Spinal cord (tissue), 10 donors: ENCODE data around the gene FGF8. TPM values are rescaled to one million over a fixed set of nuclear protein-coding genes. Genes with fewer than 3 reads are reported as not detected.

Experiments
- DNase-seq, 6 donors: peaks; one replicate each; pipeline versions ENCODE4 v3.0.0 to v3.0.0-alpha.2; 2013 to 2015; ENCODE audit warnings: low spot score in 6 of 6, low read depth in 4 of 6
- H3K27ac ChIP-seq: one replicate; pipeline ENCODE4 v1.5.1; 2013; ENCODE audit warnings: low read depth, low read length, control low read depth
- H3K27me3 ChIP-seq: one replicate; pipeline ENCODE4 v1.6.1; 2013; ENCODE audit warnings: low read length; ENCODE audit not compliant: control insufficient read depth, insufficient read depth
- H3K36me3 ChIP-seq: one replicate; pipeline ENCODE4 v1.6.1; 2013; ENCODE audit warnings: low read length; ENCODE audit not compliant: control insufficient read depth, insufficient read depth
- H3K4me1 ChIP-seq: one replicate; pipeline ENCODE4 v1.6.1; 2013; ENCODE audit warnings: low read length; ENCODE audit not compliant: control insufficient read depth, insufficient read depth
- H3K4me3 ChIP-seq: one replicate; pipeline ENCODE4 v1.5.1; 2013; ENCODE audit warnings: low read depth, low read length, control low read depth
- H3K9me3 ChIP-seq: one replicate; pipeline ENCODE4 v1.6.1; 2013; ENCODE audit warnings: low read length; ENCODE audit not compliant: control insufficient read depth, insufficient read depth
- WGBS: methylation state at CpG from one replicate; pipeline ENCODE4 v1.1.5; 2013; ENCODE audit warnings: missing lambda C conversion rate; ENCODE audit not compliant: insufficient coverage; 5-methylcytosine and 5-hydroxymethylcytosine counted together
- polyA plus RNA-seq, 2 donors: library from polyadenylated mRNA; unstranded; fragments of 120-200 nt; gene quantifications; one replicate each; pipeline ENCODE4 v1.2.1, GENCODE V29; 2013; ENCODE audit not compliant: insufficient read length in 2 of 2
- total RNA-seq, 2 donors: library from RNA; depleted of rRNA in 1 of 2; stranded (reverse); fragments of 120-200 nt in 1 of 2; fragments of >200 nt in 1 of 2; gene quantifications; one replicate each; pipeline versions ENCODE4 v1.2.3 to v1.2.4, GENCODE V29; 2013 to 2014
- donor health status: healthy.

FGF8 gene
- total and polyA plus RNA-seq, 4 donors: 0.69 to 2.2 (median 1.2) TPM

GRCh38 chr10:101782811-101783735 is 7.2 kb upstream of the FGF8 start, which contains the start of gene NPM3:
Gene NPM3 (minus strand): TSS chr10:101783446. CDS start chr10:101783390, 56 bp downstream.
- under 1% methylated on average over 45 of the region's 57 CpGs for WGBS
- peak; percentile 64 to 96 (median 78) for DNase-seq

GRCh38 chr10:101781984-101782810 is 6.3 kb upstream of the FGF8 start:
- Histone ChIP-seq H3K27ac (no peak overlapping the region), H3K9me3 (no peaks in the 10 kb centered on the region), H3K4me3 (peak overlapping the region; percentile 87), H3K4me1 (peaks cover 51% of the 10 kb centered on the region), H3K36me3 (peaks cover 30% of the 10 kb centered on the region), H3K27me3 (peaks cover 35% of the 10 kb centered on the region)
- 44% methylated on average over 7 of the region's 17 CpGs for WGBS
- no peak for DNase-seq

More at GRCh38 chr10:101782811-101783735, 7.2 kb upstream of the FGF8 start, which contains the start of gene NPM3:
- Histone ChIP-seq H3K27me3 (peaks cover 26% of the 10 kb centered on the region), H3K4me1 (peaks cover 51% of the 10 kb centered on the region), H3K27ac (no peak within 1 kb of the TSS), H3K4me3 (peak within 1 kb of the TSS; percentile 87), H3K9me3 (no peaks in the 10 kb centered on the region), H3K36me3 (peaks cover 37% of the 10 kb centered on the region)

- Histone ChIP-seq H3K27me3 (peaks cover 40% of the 10 kb centered on the region), H3K36me3 (peaks cover 25% of the 10 kb centered on the region), H3K27ac (no peak overlapping the region), H3K4me3 (no peak overlapping the region), H3K9me3 (no peaks in the 10 kb centered on the region), H3K4me1 (peaks cover 51% of the 10 kb centered on the region)
- DNase-seq: no peak
- WGBS: 88% methylated on average over 4 of the region's 7 CpGs
These were observed 5.7 kb upstream of the FGF8 start for GRCh38 chr10:101781655-101781983.

DNA sequence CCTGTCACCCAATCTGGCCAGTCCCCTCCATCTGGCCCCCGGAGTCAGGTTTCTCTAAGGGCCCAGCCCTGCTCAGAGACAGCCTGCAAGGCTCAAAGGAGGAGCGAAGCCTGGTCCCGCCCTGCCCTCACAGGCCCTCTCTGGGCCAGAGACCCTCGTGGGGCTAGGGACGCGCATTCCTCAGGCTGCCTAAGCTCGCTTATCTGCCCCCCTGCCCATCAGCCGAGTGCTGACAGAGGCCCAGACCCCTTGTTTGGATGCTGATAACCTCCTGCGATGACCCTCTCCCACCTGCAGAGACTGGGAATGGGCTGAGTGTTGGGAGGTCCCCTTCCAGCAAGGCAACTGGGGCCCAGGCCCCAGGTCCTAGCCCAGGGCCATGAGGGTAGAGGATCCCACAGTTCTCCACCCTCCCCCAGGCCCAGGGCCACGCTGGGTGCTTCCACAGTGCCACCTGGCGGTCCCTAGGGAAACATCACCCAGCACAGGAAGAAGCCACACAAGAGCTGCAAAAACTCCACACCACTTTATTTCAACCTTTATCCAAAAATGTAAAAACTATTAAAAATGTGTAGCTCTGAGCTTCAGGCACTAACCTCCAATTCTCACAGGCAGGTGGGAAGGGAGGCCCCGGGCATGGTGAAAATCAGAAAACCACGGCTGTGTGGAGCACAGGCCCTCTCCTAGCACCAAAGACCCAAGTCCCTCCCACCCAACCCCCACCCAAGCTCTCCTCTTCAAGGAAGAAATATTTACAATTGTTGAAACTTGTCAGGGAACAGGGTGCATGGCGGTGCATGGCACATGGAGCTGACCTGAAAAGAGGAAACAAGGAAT is 5.1 kb upstream of the FGF8 start:
- Histone ChIP-seq H3K36me3 (peaks cover 20% of the 10 kb centered on the region), H3K4me3 (no peak overlapping the region), H3K27me3 (peaks cover 44% of the 10 kb centered on the region), H3K27ac (no peak overlapping the region), H3K9me3 (no peaks in the 10 kb centered on the region), H3K4me1 (peaks cover 51% of the 10 kb centered on the region)
- DNase-seq: peak in 3 of 6 donors; percentile 28 to 83 (median 77)
- 56% methylated on average over 11 of the region's 14 CpGs for WGBS

DNA sequence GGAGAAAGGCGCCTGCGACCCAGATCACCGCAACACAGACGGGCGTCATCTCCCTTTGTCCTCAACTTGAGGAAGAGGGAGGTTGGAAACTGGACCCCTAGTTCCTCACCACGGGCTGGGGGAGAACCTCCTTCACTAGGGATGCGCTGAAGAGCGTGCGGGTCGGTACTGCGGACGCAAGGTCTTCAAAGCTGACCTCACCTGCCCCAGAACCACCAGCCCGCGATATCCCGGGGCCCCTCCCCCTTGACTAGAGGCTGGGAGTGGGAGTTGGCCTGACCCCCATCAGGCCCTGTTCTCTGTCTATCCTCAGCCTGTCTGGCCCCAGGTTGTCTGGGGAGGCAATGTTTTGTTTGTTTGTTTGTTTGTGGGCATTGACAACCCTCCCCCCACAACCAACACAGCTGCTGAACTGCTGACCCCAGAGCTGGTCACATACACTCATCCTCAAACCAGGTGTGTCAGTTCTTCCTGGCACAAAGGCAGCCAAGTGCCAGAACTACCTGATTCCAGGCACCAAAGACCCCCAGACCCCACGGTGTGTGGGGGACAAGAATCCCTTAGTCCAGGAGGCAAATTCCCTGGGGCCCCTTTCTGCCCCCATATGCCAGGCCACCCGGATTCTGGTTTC is 4.4 kb upstream of the FGF8 start:
- H3K4me3 ChIP-seq: no peak overlapping the region
- H3K9me3 ChIP-seq: no peaks in the 10 kb centered on the region
- H3K36me3 ChIP-seq: peaks cover 18% of the 10 kb centered on the region
- peaks cover 54% of the 10 kb centered on the region for H3K4me1 ChIP-seq
- DNase-seq: no peak
- WGBS: 34% methylated on average over 6 of the region's 17 CpGs
- peaks cover 47% of the 10 kb centered on the region for H3K27me3 ChIP-seq
- H3K27ac ChIP-seq: no peak overlapping the region

DNA sequence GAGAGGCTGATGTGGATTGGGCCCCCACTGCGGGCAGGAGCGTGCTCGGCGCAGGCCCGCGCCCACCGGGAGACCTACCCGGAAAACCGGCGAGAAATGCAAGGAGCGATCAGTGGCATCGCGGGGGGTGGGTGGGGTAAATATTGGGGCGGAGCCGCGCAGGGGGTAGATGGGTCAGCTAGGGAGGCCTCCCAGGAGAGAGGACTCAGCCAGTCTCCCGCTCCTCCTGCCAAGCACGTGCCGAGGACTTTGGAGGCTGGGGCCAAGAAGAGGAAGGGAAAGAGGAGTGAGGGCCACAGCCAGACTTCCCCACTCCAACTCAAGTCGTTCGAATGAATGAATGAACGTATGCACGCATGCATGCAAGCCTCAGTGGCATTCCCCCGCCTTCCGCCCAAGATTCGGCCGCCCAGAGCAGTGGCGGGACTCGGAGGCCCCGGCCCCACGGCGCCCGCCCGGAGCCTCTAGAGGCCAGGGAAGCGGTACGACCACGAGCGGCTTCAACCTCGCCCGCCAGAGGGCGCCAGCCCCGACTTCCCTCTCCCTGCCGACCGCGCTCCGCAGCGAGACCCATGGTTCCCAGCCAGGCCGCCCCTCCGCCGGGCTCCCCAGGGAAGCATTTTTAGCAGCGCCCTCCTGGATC is 3.8 kb upstream of the FGF8 start:
- Histone ChIP-seq H3K36me3 (peaks cover 18% of the 10 kb centered on the region), H3K27me3 (peaks cover 54% of the 10 kb centered on the region), H3K27ac (no peak overlapping the region), H3K9me3 (no peaks in the 10 kb centered on the region), H3K4me3 (peak overlapping the region; percentile 16), H3K4me1 (peaks cover 60% of the 10 kb centered on the region)
- 4% methylated on average over 48 of the region's 51 CpGs for WGBS
- peak in 4 of 6 donors; percentile 31 to 83 (median 54) for DNase-seq

DNA sequence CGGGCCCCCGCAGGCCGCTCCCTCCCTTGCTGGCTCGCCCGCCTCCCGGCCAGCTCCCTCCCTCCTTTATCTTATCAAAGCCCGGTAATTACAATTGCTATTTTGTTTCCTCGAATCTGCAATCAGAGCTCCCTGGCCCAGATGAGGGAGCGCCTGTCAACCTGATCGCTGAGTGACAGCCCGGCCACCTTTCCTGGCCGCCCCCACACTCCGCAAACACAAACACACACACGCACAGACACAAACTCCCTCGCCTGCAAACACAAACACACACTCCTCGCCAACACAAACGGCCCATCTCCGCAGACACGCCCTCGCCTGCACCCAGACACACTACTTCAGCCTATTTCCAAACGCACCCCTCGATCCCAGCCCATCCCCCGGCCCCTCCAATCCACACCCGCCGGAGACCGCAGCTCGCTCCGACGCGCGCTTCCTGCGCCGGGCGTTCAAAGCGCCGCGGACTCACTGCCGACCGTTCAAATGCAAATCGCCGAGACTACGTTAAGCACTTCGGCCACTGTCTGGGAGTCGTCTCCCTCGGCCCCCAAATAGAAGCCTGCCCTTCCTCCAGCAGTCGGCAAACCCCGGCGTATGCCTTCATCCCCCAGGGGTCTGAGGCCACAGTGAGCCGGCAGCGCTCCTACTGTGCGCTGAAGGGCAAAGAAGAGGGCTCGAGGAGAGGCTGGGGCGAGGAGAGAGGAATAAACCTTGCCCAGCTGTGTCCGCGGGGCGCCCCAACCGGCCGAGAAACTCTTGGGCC is 3.0 kb upstream of the FGF8 start:
- H3K4me1 ChIP-seq: peaks cover 65% of the 10 kb centered on the region
- peaks cover 61% of the 10 kb centered on the region for H3K27me3 ChIP-seq
- DNase-seq: peak in 2 of 6 donors; percentile 34 to 48
- WGBS: 7% methylated on average over 58 of the region's 58 CpGs
- peaks cover 20% of the 10 kb centered on the region for H3K36me3 ChIP-seq
- H3K27ac ChIP-seq: no peak overlapping the region
- peak overlapping the region; percentile 16 for H3K4me3 ChIP-seq
- no peaks in the 10 kb centered on the region for H3K9me3 ChIP-seq

- Histone ChIP-seq H3K27ac (no peak overlapping the region), H3K4me3 (no peak overlapping the region), H3K4me1 (peaks cover 62% of the 10 kb centered on the region), H3K27me3 (peaks cover 68% of the 10 kb centered on the region), H3K9me3 (no peaks in the 10 kb centered on the region), H3K36me3 (peaks cover 21% of the 10 kb centered on the region)
- WGBS: 40% methylated on average over 6 of the region's 12 CpGs
- no peak for DNase-seq
These were observed 2.4 kb upstream of the FGF8 start for GRCh38 chr10:101778151-101778780.
